Muscle of back (tissue), 11 donors: Measurements from ENCODE around the gene DMTF1. TPM values are rescaled to one million over a fixed set of nuclear protein-coding genes. Genes with fewer than 3 reads are reported as not detected.
A peak's percentile ranks its signal among the peaks of the same experiment; 100 is the strongest.
"Not testable (repeated sequence)": the region's sequence is repeated elsewhere in the genome, so short reads cannot be mapped to it uniquely, and the experiment has no call there.

Source experiments
- DNase-seq, 3 donors: peaks; one replicate each; pipeline versions ENCODE4 v3.0.0 to v3.0.0-alpha.2; 2013
- polyA plus RNA-seq, 10 donors: library from polyadenylated mRNA; unstranded; fragments of 120-200 nt; gene quantifications; one replicate each; pipeline ENCODE4 v1.2.1, GENCODE V29; 2013; ENCODE audit not compliant: insufficient read length in 10 of 10

The DMTF1 gene
- polyA plus RNA-seq, 10 donors = 54.3 to 168 (median 85.3) TPM

- DNase-seq = peak; percentile 63 to 90 (median 74)
Observed at GRCh38 chr7:87220026-87220733, 67.9 kb downstream of the DMTF1 start.

- DNase-seq = peak in 2 of 3 donors; percentile 22 to 23
Observed at GRCh38 chr7:87220734-87221215, 68.5 kb downstream of the DMTF1 start.

GRCh38 chr7:87223666-87224065 lies 71.4 kb downstream of the DMTF1 start:
- no peak for DNase-seq

GRCh38 chr7:87225696-87226095 lies 73.4 kb downstream of the DMTF1 start:
- no peak for DNase-seq

GRCh38 chr7:87226495-87226894 lies 74.2 kb downstream of the DMTF1 start:
- no peak for DNase-seq

- peak in 2 of 3 donors; percentile 11 to 32 for DNase-seq
Observed at GRCh38 chr7:87231258-87231657, 79.0 kb downstream of the DMTF1 start.

GRCh38 chr7:87231711-87232110 lies 79.5 kb downstream of the DMTF1 start:
- DNase-seq = peak; percentile 32 to 59 (median 58)

GRCh38 chr7:87234949-87235348 lies 82.7 kb downstream of the DMTF1 start:
- DNase-seq = peak in 1 of 3 donors; percentile 17

GRCh38 chr7:87238464-87239051 lies 86.3 kb downstream of the DMTF1 start:
- not testable (repeated sequence) for DNase-seq

- not testable (repeated sequence) for DNase-seq
Observed at GRCh38 chr7:87245671-87246070, 93.4 kb downstream of the DMTF1 start.

Other genes starting within 250 kb of the DMTF1 start
- 1 to 10 TPM; 4.9 to 8.8 (median 6.6) TPM for gene ELAPOR2, start 92.8 kb upstream of the DMTF1 start, polyA plus RNA-seq
- 10 to 100 TPM; 14.2 to 26.1 (median 18.6) TPM for gene TMEM243, start 67.3 kb downstream of the DMTF1 start, polyA plus RNA-seq
- 10 to 100 TPM in 7 of 10 donors, 1 to 10 TPM in 3; 7.2 to 14.4 (median 12.8) TPM for gene CROT, start 193.2 kb downstream of the DMTF1 start, polyA plus RNA-seq